Measurements from ENCODE around the gene PNMA8C. TPM values are rescaled to one million over a fixed set of nuclear protein-coding genes. Genes with fewer than 3 reads are reported as not detected.
A peak's percentile ranks its signal among the peaks of the same experiment; 100 is the strongest.

PNMA8C gene
- total and polyA plus RNA-seq, 11 donors: 0.07 to 0.19 (median 0.12) TPM; not detected in 3

DNA sequence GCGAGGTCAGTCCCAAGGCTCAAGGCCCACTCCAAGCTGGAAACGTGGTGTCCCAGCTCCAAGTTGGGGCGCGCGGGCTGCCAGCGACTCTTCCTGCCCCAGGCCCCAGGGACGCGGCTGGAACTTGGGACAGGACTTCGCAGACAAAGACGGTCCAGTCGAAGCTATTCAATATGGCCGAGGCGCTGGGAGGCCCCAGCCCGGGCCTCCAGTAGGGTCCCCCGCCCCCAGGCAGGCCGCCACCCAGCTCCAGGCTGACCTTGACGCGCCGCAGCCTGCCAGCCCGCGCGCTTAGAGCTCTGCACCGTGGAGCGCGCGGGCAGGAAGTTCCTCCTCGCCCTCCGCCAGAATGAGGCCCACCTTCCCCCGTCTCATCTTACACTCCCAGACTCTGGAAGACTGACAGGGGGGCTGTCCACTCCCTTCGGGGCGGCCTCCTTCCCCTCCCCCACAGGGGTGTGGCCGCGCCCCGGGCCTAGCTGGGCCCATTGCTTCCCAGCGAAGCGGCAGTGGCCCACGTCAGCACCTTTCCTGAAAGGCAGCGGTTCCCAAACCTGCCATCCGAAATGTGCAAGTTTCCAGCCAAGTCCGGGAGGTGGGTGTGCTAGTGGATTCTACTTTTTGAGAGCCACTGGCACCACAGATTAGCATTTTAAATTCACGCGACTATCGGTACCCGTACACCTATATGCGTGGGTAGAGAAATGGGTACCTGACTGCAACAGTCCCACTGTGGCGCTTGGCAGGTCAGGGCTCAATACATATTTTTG is 15.3 kb downstream of the PNMA8C start, which contains the start of gene CCDC8:
Gene CCDC8, minus strand, starts transcription at position 303 of the 770 bp plus-strand sequence. CDS start 754 bp downstream, outside the sequence.
- TF ChIP-seq, protein P1, sequence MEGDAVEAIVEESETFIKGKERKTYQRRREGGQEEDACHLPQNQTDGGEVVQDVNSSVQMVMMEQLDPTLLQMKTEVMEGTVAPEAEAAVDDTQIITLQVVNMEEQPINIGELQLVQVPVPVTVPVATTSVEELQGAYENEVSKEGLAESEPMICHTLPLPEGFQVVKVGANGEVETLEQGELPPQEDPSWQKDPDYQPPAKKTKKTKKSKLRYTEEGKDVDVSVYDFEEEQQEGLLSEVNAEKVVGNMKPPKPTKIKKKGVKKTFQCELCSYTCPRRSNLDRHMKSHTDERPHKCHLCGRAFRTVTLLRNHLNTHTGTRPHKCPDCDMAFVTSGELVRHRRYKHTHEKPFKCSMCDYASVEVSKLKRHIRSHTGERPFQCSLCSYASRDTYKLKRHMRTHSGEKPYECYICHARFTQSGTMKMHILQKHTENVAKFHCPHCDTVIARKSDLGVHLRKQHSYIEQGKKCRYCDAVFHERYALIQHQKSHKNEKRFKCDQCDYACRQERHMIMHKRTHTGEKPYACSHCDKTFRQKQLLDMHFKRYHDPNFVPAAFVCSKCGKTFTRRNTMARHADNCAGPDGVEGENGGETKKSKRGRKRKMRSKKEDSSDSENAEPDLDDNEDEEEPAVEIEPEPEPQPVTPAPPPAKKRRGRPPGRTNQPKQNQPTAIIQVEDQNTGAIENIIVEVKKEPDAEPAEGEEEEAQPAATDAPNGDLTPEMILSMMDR (IDR thresholded peaks at IDR 0.05): no peak
- TF ChIP-seq POLR2A (IDR thresholded peaks at IDR 0.05): peak; percentile 79 to 92
- Histone ChIP-seq H3K9me3 (no peaks in the 10 kb centered on the region), H3K4me1 (peaks cover 0 to 46% (median 16%) of the 10 kb centered on the region in 12 donors), H3K27ac (peak within 1 kb of the TSS; percentile 69 to 98 (median 90)), H3K4me3 (peak within 1 kb of the TSS; percentile 50 to 76 (median 62)), H3K27me3 (peaks cover 0 to 56% (median 6%) of the 10 kb centered on the region in 9 donors), H3K36me3 (peaks cover 0 to 12% (median 0%) of the 10 kb centered on the region in 9 donors)
- WGBS, 4 donors: 3 to 11% (median 9%) methylated on average over 23 to 46 of the region's 46 CpGs
- DNase-seq (peak; percentile 90 to 95 (median 91)), ATAC-seq (peak; percentile 93 to 96 (median 94))
- intact Hi-C loops (cut with DNase I): no loop called here

- no peak for ATAC-seq
- no peaks in the 10 kb centered on the region for H3K9me3 ChIP-seq
- peaks cover 0 to 12% (median 0%) of the 10 kb centered on the region in 9 donors for H3K36me3 ChIP-seq
- intact Hi-C loops (cut with DNase I): no loop called here
- H3K27me3 ChIP-seq: peaks cover 0 to 62% (median 6%) of the 10 kb centered on the region in 9 donors
- H3K4me3 ChIP-seq: peak overlapping the region; percentile 50 to 76 (median 62)
- H3K4me1 ChIP-seq: peaks cover 0 to 53% (median 16%) of the 10 kb centered on the region in 12 donors
- 2 to 9% (median 6%) methylated on average over 23 to 29 of the region's 29 CpGs for WGBS, 4 donors
- peak overlapping the region; percentile 69 to 98 (median 90) for H3K27ac ChIP-seq
- TF ChIP-seq POLR2A (IDR thresholded peaks at IDR 0.05): no peak
- TF ChIP-seq, protein P1 (IDR thresholded peaks at IDR 0.05): no peak
- no peak for DNase-seq
Observed at GRCh38 chr19:46412650-46413261, 16.0 kb downstream of the PNMA8C start.

GRCh38 chr19:46411925-46412649 is 16.6 kb downstream of the PNMA8C start:
- intact Hi-C loops (cut with DNase I): no loop called here
- TF ChIP-seq, protein P1 (IDR thresholded peaks at IDR 0.05): peak in 1 of 12 donors; percentile 8
- TF ChIP-seq POLR2A (IDR thresholded peaks at IDR 0.05): no peak
- Histone ChIP-seq H3K27me3 (peaks cover 0 to 66% (median 6%) of the 10 kb centered on the region in 9 donors), H3K4me3 (peak overlapping the region; percentile 50 to 76 (median 62)), H3K36me3 (peaks cover 0 to 12% (median 0%) of the 10 kb centered on the region in 9 donors), H3K4me1 (peaks cover 0 to 55% (median 16%) of the 10 kb centered on the region in 12 donors), H3K9me3 (no peaks in the 10 kb centered on the region), H3K27ac (peak overlapping the region; percentile 42 to 98 (median 90))
- no peak for DNase-seq
- no peak for ATAC-seq
- WGBS, 4 donors: 25 to 36% (median 30%) methylated on average over 49 to 54 of the region's 54 CpGs

Data from heart left ventricle (tissue), 16 donors.